ENCODE data around the gene SLC25A51. TPM values are rescaled to one million over a fixed set of nuclear protein-coding genes. Genes with fewer than 3 reads are reported as not detected.

Gene SLC25A51
- total and polyA plus RNA-seq, 4 donors: 3.8 to 24.4 (median 9.1) TPM

DNA sequence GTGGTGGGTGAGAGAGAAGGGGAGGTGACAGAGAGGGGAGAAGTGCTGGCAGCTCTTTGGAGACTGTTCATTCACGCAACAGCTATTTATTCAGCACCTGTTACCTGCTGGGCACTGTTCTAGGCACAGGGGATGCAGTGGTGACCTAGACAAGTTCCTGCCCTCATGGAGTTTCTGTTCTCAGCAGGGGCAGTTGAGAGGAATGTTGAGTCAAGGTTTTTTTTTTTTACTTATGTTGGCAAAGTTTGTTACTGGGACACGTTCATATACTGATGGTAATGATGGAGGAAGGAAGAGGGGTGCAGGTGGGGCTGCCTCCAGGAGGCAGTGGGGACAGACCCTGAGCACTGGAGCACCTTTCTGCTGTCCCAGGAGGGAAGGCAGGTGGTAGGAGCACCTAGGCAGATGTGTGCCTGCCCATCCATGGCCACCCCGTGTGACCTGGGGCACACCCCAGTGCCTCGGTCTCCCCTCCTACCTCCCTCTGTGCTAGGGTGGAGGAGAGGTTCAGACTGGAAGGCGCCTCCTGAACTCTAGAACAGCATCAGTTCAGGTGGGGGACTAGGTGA, 49.4 kb upstream of the SLC25A51 start:
- no peaks in the 10 kb centered on the region for H3K4me1 ChIP-seq (ENCODE audit: control insufficient read depth in 4 of 4, insufficient read depth in 4 of 4, low read length in 3 of 4)
- no peak overlapping the region for H3K4me3 ChIP-seq (ENCODE audit: low read depth in 1 of 3, low read length in 3 of 3)
- TF ChIP-seq NR2F2 (IDR thresholded peaks at IDR 0.05) (no peak), HNF4G (IDR thresholded peaks at IDR 0.05) (no peak), FOXA2 (IDR thresholded peaks at IDR 0.05) (no peak), SP1 (IDR thresholded peaks at IDR 0.05) (no peak), HNF4A (conservative IDR thresholded peaks at IDR 0.05) (no peak), RAD21 (IDR thresholded peaks at IDR 0.05) (no peak), FOXA1 (IDR thresholded peaks at IDR 0.05) (no peak), GABPA (IDR thresholded peaks at IDR 0.05 in 1 of 2, conservative IDR thresholded peaks at IDR 0.05 in 1 of 2) (no peak), YY1 (IDR thresholded peaks at IDR 0.05) (no peak), JUND (IDR thresholded peaks at IDR 0.05) (no peak), TAF1 (conservative IDR thresholded peaks at IDR 0.05) (no peak), EGR1 (IDR thresholded peaks at IDR 0.05; ENCODE audit: low read depth in 2 of 2) (no peak), RXRA (IDR thresholded peaks at IDR 0.05) (no peak)
- TF ChIP-seq, protein P1, sequence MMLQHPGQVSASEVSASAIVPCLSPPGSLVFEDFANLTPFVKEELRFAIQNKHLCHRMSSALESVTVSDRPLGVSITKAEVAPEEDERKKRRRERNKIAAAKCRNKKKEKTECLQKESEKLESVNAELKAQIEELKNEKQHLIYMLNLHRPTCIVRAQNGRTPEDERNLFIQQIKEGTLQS (IDR thresholded peaks at IDR 0.05): no peak
- TF ChIP-seq, protein P2, sequence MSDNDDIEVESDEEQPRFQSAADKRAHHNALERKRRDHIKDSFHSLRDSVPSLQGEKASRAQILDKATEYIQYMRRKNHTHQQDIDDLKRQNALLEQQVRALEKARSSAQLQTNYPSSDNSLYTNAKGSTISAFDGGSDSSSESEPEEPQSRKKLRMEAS (IDR thresholded peaks at IDR 0.05): no peak
- TF ChIP-seq, protein P3, sequence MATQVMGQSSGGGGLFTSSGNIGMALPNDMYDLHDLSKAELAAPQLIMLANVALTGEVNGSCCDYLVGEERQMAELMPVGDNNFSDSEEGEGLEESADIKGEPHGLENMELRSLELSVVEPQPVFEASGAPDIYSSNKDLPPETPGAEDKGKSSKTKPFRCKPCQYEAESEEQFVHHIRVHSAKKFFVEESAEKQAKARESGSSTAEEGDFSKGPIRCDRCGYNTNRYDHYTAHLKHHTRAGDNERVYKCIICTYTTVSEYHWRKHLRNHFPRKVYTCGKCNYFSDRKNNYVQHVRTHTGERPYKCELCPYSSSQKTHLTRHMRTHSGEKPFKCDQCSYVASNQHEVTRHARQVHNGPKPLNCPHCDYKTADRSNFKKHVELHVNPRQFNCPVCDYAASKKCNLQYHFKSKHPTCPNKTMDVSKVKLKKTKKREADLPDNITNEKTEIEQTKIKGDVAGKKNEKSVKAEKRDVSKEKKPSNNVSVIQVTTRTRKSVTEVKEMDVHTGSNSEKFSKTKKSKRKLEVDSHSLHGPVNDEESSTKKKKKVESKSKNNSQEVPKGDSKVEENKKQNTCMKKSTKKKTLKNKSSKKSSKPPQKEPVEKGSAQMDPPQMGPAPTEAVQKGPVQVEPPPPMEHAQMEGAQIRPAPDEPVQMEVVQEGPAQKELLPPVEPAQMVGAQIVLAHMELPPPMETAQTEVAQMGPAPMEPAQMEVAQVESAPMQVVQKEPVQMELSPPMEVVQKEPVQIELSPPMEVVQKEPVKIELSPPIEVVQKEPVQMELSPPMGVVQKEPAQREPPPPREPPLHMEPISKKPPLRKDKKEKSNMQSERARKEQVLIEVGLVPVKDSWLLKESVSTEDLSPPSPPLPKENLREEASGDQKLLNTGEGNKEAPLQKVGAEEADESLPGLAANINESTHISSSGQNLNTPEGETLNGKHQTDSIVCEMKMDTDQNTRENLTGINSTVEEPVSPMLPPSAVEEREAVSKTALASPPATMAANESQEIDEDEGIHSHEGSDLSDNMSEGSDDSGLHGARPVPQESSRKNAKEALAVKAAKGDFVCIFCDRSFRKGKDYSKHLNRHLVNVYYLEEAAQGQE (IDR thresholded peaks at IDR 0.05): no peak
- TF ChIP-seq, protein P4, sequence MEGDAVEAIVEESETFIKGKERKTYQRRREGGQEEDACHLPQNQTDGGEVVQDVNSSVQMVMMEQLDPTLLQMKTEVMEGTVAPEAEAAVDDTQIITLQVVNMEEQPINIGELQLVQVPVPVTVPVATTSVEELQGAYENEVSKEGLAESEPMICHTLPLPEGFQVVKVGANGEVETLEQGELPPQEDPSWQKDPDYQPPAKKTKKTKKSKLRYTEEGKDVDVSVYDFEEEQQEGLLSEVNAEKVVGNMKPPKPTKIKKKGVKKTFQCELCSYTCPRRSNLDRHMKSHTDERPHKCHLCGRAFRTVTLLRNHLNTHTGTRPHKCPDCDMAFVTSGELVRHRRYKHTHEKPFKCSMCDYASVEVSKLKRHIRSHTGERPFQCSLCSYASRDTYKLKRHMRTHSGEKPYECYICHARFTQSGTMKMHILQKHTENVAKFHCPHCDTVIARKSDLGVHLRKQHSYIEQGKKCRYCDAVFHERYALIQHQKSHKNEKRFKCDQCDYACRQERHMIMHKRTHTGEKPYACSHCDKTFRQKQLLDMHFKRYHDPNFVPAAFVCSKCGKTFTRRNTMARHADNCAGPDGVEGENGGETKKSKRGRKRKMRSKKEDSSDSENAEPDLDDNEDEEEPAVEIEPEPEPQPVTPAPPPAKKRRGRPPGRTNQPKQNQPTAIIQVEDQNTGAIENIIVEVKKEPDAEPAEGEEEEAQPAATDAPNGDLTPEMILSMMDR (IDR thresholded peaks at IDR 0.05; ENCODE audit: low read depth, low read length, missing input control): no peak
- TF ChIP-seq, protein P5, sequence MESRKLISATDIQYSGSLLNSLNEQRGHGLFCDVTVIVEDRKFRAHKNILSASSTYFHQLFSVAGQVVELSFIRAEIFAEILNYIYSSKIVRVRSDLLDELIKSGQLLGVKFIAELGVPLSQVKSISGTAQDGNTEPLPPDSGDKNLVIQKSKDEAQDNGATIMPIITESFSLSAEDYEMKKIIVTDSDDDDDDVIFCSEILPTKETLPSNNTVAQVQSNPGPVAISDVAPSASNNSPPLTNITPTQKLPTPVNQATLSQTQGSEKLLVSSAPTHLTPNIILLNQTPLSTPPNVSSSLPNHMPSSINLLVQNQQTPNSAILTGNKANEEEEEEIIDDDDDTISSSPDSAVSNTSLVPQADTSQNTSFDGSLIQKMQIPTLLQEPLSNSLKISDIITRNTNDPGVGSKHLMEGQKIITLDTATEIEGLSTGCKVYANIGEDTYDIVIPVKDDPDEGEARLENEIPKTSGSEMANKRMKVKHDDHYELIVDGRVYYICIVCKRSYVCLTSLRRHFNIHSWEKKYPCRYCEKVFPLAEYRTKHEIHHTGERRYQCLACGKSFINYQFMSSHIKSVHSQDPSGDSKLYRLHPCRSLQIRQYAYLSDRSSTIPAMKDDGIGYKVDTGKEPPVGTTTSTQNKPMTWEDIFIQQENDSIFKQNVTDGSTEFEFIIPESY (IDR thresholded peaks at IDR 0.05): no peak
- H3K27ac ChIP-seq (ENCODE audit: low read depth in 1 of 2, low read length in 2 of 2): peak overlapping the region in 1 of 2 donors; percentile 28
- no peaks in the 10 kb centered on the region for H3K9me3 ChIP-seq (ENCODE audit: control insufficient read depth in 4 of 4, low read length in 3 of 4)
- no peak overlapping the region for H3K9ac ChIP-seq (ENCODE audit: low read depth in 1 of 2, low read length in 2 of 2)
- H3K36me3 ChIP-seq (ENCODE audit: control insufficient read depth in 4 of 4, insufficient read depth in 3 of 4, low read depth in 1 of 4, low read length in 3 of 4): peaks cover 5 to 70% (median 37%) of the 10 kb centered on the region in 4 donors
- 94% methylated on average over 5 of the region's 5 CpGs for WGBS
- no peak for DNase-seq (ENCODE audit: low spot score)
- H3K27me3 ChIP-seq (ENCODE audit: control insufficient read depth in 4 of 4, insufficient read depth in 4 of 4, low read length in 3 of 4): no peaks in the 10 kb centered on the region
